NCI-H226 (cell line): ENCODE data around the gene NRM.
"Not testable (repeated sequence)": the region's sequence is repeated elsewhere in the genome, so short reads cannot be mapped to it uniquely, and the experiment has no call there.

Source experiments
- DNase-seq: peaks from one replicate; pipeline ENCODE4 v3.0.0-alpha.2; 2015

The NRM gene

DNA sequence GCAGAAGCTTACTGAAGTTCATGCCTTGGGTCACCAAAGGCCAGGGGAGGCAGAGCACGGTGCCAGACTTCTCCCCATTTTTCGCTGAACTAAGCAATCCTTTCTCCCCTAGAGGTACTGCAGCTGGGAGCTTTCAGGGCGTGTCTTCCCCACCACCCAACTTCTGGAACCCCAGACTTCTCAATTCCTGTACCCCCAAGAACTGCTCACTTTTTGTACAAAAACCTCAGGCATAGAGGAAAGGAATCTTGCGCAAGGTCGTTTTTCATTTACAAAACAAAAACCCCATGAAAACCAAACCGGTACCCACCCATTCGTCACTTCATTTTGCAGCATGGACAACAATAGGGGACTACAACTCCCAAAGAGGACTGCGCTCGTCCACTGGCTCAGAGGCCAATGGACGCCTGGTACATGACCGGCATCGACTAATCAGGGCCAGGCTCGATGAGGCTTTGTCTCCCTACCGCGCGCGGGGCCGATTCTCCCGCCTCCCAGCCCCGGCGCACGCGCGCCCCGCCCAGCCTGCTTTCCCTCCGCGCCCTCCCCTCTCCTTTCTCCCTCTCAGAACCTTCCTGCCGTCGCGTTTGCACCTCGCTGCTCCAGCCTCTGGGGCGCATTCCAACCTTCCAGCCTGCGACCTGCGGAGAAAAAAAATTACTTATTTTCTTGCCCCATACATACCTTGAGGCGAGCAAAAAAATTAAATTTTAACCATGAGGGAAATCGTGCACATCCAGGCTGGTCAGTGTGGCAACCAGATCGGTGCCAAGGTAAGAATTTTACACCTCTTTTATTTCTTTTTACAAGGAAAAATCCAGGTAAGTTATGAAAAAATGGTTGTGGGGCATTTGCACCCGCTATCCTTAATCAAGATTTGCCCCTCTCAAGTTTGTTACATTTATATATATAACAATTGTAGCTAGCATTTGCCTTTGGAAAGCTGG lies 29.3 kb upstream of the NRM start, which contains the start of gene TUBB:
TSS of gene TUBB (plus strand) at position 562 of the 947 bp plus-strand sequence. CDS start at position 717, 155 bp downstream.
- DNase-seq = peak; percentile 99

DNA sequence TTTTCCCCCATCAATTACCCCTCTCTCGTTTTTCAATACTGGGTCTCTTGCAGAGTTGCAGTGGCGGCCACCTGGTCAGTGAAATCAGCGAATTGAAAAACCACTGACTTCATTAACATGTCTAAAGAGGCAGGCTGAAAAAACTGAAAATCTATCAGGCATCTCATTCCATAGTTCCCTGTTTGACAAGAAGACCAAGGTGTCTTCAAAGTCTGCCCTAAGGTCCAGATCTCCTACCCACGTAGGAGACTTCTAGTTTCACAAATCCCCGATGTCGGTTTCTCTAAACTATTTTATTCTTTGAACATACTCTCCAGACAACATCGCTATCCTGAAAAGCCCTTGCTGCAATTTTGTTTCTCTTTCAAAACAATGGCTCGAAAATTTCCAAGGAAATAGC lies 28.6 kb upstream of the NRM start:
- DNase-seq = no peak

DNA sequence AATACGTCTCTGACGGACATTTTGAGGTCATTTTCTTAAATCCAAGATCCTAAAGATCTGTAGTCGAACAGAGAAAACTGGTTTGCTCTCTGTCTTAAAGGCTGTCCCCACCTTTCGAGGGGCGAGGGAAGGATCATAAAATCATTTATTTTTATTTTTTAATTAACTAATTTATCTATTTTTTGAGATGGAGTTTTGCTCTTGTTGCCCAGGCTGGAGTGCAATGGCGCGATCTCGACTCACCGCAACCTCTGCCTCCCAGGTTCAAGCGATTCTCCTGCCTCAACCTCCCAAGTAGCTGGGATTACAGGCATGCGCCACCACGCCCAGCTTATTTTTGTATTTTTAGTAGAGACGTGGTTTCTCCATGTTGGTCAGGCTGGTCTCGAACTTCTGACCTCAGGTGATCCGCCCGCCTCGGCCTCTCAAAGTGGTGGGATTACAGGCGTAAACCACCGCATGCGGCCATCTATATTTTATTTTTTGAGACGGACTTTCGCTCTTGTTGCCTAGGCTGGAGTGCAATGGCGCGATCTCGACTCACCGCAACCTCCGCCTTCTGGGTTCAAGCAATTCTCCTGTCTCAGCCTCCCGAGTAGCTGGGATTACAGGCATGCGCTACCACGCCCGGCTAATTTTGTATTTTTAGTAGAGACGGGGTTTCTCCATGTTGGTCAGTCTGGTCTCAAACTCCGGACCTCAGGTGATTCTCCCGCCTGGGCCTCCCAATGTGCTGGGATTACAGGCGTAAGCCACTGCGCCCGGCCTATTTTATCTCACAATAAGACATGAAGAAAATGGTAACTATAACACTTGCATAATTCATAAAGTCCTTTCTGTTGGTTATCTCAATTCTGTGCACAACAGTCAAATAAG lies 27.3 kb upstream of the NRM start:
- DNase-seq = not testable (repeated sequence)

DNA sequence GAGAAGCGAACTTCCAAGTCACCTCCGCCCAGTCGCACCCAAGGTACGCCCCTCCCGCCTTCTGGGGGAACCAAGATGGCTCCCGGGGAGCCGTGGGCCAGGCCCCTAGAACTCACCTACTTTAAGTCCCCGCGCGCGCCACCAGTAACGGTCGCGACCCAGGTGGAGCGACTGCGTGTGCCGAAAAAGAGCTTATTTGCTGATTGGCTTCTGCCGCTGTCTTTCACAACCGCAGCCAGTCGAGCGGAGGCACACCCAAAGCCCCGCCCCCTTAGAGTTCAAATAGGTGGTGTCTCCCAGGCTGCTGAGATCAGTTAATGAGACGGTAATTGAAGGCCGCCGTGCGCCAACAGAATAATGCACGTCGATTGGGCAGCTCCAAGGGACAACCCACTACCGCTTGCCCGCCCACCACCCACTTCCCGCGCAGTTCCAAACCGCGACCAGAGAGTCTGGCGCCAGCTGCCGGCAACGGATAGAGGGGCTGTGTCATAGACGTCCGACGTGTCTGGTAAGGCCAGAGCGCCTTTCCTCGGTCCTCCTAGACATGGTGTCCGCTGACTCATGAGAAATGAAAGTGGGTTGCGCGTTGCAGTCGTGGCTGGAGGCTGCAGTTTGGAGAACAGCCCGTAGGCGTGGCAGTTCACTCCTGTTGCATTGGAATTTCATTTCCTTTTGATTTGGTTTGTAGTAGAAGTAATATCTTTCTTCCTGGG lies 26.5 kb upstream of the NRM start, which contains the start of gene MDC1:
TSS of gene MDC1 (minus strand) at position 153 of the 716 bp plus-strand sequence. CDS start 2,106 bp downstream, outside the sequence.
- peak; percentile 100 for DNase-seq

DNA sequence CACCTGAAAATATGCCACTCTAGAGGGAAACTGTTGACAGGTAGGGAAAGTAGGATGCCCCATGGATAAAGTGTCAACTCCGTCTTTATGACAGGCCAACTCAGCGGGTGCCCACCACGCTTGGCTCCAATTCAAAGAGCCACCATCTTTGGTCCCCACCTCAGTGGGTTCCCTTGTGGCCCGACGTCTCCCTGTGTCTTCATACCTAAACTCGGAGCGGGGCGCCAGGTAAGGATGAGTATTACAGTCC lies 26.0 kb upstream of the NRM start:
- no peak for DNase-seq

DNA sequence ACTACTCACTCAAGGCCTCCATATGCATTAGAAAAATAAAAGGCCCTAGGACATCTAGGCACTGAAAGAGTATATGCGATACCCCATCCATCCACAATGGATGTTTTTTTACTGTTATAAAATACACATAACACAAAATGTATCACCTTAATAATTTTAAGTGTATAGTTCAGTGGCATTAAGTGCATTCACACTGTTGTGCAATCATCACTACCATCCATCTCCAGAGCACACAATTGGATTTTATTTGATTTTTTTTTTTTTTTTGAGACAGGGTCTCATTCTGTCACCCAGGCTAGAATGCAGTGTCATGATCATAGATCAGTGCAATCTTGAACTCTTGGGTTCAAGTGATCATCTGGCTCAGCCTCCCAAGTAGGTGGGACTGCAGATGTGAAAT lies 23.5 kb upstream of the NRM start:
- no peak for DNase-seq

DNA sequence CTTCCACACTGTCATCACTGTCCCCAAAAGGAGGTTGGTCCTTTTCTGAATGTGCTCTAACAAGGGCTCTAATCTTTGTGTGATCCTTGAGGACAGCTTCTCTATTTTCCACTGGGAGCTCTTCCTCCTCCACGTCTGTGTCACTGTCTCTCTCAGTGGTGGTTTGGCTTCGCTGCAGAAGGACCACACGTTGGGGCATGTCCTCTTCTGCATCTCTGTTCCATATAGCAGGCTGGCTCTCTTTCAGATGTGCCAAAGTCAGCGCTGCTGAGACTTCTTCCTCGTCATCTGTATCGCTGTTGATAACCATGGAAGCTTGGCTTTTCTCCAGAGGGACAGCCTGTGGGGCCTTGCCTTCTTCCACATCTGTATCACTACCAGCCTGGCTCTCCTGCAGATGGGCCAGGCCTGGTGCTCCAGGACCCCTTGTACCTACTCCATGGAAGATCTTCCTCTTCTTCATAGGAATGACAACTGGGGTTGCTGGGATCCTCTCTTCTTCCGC lies 21.7 kb upstream of the NRM start:
- DNase-seq = no peak

DNA sequence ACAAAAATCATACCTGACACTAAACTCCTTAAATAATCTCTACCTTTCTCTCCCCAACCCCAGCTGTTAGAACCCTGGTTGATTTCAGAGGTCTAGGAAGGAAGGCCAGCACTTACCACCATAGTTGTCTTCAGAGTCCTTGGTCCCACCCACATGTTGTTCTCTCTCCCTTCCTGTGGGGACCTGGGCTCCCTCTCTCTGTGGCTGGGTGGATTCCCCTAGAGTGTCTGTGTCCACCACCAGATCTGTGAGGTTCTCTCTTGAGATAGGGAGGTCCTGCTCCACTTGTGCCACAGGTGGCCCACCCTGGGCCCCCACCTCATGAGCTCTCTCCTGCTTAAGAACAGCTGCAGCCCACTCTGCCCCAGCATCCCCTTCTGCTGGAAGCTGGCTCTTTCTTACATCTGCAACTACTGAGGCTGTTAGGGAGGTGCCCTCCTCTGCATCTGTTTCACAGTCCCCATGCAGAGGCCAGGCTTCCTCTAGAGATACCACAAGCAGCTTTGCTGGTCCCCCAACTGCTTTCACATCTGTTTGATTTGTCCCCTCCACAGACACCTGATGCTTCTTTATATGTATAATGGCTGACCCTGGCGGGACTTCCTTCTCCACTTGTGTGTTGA lies 21.1 kb upstream of the NRM start:
- no peak for DNase-seq

DNA sequence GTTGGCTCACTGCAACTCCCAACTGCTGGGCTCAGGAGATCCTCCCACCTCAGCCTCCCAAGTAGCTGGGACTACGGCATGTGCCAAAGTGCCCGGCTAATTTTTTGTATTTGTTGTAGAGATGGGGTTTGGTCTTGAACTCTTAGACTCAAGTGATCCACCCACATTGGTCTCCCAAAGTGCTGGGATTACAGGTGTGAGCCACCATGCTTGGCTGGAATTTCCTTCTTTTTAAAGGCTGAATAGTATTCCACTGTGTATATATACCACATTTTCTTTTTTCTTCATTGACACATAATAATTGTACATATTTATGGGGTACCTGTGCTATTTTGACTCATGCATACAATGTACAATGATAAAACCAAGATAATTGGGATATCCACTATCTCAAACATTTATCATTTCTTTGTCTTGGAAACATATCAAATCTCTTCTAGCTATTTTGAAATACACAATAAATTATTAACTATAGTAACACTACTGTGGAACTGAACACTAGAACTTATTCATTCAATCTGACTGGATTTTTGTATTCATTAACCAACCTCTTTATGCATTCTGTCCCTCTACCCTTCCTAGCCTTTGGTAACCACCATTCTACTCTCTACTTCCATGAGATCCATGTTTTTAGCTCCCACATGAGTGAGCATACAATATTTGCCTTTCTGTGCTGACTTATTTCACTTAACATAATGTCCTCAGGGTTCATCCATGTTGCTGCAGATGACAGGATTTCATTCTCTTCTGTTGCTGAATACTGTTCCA lies 18.5 kb upstream of the NRM start:
- DNase-seq = no peak

DNA sequence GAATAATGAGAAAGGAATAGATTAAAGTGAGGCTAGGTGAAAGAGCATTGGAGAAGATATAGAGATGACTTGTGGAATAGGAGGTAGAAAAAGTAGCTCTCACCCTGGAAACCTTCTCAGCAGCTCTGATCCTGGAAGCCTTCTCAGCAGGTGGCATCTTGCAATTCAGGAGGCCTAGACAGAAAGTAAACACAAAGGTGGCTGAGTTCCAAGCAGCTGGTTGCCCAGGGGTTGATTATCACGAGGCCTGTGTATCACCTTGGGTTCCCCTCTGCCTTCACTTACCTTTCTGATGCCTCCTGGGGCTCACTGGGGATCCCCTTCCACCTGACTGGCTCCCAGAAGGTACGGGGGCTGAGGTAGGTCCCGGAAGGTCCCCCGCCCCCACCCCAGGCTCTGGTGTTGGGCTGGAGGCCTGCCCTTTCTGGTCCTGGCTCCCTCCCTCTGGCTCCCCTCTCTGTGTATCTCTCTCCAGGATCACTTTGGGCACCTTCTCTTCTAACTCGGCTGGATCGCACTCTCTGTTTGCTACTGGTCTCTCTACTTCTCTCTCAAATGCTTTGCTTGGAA lies 16.6 kb upstream of the NRM start:
- no peak for DNase-seq

DNA sequence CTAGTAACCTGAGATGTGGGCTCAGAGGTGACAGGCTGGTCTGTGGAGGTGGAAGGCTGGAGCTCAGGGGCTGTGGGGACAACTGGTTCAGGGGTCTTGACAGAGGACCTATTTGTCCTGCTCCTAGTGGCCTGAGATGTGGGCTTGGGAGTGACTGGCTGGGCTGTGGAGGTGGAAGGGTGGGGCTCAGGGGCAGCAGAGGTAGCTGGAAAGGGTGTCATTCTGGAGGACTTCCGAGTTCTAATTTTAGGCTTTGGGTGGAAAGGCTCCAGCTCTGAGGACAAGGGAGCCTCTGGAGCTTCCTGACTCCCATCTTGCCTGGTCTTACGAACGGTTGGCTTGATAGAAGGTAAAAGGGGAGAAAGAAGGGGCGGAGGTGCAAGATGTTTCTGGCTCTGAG lies 14.8 kb upstream of the NRM start:
- no peak for DNase-seq

DNA sequence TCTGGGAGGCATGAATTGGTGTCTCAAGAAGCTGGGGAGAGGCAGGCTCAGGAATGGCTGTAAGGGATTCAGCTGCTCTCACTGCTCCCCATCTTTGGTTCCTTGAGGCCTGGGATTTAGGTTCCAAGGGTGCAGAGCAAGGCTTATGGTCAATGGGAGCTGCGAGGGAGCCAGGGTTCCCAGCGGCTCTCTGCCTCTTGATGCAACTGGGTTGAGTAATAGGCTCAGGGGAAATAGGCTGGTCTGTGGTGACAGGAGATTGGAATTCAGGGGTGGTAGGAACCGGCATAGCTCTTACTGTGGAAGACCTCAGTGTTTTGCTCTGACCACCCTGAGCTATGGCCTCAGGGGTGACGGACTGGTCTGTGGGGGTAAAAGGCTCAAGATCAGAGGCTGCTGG lies 13.0 kb upstream of the NRM start:
- DNase-seq = no peak

DNA sequence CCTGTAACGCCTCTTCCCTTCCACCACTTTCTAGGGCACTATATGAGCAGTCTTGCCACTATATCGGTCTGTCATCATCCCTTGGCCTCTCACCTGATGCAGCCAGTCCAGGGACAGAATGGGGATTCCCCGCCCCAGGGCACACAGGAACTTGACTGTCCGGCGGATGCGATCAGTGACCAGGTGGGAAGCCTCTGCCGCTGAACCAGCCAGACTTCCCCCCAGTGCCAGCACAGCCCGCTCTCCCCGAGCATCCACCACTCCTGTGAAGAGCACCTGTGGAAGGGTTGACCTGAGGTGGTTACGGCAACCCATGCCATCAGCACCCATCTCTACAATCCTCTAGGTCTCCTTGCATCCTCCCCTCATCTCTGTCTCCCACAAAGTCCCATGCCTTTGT lies 12.2 kb upstream of the NRM start:
- no peak for DNase-seq

DNA sequence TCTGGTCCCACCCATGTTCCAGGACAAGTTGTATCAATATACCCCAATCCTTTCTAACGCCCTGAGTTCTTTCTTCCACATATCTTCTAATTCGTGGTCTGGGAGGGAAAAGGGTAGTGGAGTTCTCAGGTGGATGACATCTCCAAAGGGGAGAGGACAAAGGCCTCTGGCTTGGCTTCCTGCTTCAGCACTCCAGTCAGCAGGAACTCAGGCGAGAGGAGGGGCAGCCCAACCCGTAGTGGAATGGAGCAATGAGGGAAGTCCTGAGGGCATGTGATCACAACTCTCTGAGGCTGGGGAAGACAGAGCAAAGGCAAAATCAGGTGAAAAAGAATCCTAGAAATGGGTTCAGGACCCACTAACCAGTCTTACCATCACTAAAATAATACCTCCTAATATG lies 9.6 kb upstream of the NRM start:
- peak; percentile 30 for DNase-seq

DNA sequence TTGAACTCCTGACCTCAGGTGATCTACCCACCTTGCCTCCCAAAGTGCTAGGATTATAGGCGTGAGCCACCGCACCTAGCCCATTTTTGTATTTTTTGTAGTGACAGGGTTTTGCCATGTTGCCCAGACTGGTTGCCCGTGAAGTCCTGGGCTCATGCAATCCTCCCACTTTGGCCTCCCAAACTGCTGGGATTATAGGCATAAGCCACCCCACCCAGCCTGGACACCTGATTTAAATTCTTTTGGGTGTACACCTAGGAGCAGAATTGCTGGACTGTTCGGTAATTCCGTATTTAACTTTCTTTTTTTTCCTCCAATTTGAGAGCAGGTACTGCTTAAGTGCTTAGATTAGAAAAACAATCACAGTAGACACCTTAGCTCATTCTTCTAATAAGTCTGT lies 5.6 kb upstream of the NRM start:
- DNase-seq = no peak

DNA sequence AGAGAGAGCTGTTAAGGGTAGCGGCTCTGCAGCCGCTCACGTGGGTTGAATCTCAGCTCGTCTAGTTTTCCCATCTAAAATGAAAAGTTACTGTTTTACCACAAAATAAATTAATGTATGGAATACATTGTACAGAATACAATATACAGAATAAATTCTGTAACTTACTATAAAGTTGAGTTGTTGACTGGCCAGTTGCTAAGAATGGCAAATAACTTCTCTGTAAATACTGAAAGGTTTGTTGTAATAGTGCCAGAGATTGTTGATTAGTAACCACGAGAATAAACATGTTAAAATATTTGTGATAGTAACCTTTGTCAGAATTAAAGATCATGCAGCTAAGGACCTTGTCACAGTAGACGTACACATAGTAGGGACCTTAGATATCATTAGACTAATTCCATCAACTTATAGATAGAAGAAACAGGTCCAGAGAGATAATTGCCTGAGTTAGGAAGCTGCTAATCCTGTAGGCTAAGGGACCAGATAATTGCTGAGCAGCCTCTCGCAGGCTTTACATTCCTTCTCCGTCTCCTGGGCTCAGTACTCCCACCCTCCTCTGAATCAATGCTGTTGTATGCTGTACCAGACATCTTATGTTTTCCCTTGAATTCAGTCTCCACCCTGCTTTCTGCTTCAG lies 544 bp upstream of the NRM start:
- no peak for DNase-seq

DNA sequence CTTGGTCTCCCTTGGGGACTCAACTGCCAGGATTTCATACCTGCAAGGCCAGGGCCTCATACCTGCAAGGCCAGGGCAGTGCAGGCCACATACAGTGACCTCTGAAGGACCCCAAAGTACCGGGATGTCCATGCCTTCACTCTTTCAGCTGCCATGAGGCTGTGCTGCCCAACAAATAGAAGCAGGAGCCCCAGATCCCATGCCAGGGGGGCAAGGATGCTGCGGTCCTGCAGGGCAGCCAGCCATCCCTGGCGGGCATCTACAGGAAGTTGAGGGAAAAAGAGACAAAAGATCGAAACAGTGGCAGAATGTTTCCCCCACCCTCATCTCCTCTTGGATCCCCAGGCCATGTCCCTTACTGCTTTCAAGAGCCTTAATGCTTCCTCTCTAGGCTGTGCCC lies 799 bp downstream of the NRM start:
- DNase-seq = no peak

DNA sequence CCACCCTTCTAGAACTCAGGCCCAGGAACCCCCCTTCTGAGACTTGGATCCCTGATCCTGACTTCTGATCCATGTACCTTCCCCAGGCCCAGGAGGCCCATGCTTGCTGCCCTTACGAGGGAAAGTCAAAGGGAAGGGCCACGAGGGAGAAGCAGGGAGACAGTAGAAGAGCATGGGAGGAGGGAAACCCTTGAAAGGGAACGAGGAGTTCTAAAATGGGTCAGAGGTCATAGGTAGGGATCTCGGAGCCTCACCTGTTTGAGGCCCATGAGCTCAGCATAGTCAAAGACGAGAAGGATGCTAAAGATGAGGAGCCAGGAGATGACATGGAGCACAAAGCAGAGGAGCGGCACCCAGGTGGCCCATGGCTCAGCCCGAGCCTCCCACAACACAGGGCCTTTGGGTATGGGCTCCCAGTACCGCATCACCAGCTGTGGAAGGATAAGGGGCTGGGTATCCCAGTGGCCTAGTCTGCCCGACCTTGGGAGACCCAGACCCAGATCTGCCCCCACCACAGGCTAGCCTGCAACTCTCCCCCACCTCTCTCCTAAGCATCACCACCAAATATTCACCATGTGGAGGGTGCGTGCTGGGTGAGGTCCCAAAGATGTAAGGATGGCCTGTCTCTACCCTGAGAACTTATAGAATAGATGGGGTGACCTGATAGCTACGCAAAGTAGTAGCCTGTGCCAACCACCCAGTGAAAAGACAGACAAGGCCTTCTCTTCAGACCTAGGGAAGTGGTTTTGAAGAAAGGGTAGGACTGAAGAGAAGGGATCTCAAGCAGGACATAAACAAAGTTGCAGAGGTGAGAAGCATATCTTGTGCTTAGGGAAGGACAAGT lies 1.5 kb downstream of the NRM start:
- DNase-seq = no peak

DNA sequence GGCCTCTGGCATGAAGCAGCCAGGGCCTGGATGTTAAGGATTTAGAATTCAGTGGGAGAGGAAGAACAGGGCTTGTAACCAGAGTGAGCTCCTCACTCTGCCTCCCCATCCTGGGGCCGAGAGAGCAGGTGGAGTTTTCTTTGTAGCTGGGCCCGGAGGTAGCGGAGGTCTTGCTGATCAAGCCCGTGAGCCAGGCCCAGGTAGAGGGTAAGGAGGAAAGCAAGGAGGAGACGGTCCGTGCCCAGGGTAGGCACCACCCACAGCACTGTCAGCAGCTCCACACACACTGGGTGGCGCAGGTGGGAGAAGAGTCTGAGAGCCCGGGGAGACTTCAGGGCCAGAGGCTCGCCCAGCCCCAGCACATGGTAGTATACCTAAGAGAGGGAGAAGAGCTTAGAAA lies 2.2 kb downstream of the NRM start:
- DNase-seq = no peak
